K562 (cell line): ENCODE data around the gene KNDC1. TPM values are rescaled to one million over a fixed set of nuclear protein-coding genes. Genes with fewer than 3 reads are reported as not detected.

Experiments used
- CREB1 ChIP-seq, 2 experiments: sonication (generic) in 1 of 2; formaldehyde crosslinking in 1 of 2; IDR thresholded peaks; 2 replicates each; pipeline versions ENCODE4 v1.6.1 to v1.8.0; 2012 to 2022; ENCODE audit warnings: inconsistent platforms in 1 of 2, mild to moderate bottlenecking in 1 of 2, missing genetic modification reagents in 1 of 2, moderate library complexity in 1 of 2
- FOXA1 ChIP-seq: fragments of 450-650 bp; IDR thresholded peaks from 2 replicates; pipeline ENCODE4 v1.6.1; 2016; ENCODE audit warnings: mild to moderate bottlenecking, borderline replicate concordance
- FOXM1 ChIP-seq, 2 experiments: fragments of 450-650 bp in 1 of 2; sonication (generic) in 1 of 2; formaldehyde crosslinking in 1 of 2; IDR thresholded peaks; 2 replicates each; pipeline versions ENCODE4 v1.6.1 to v1.9.0; 2017 to 2022; ENCODE audit warnings: low read depth in 2 of 2, mild to moderate bottlenecking in 2 of 2, missing genetic modification reagents in 1 of 2, moderate library complexity in 1 of 2
- FOXP1 ChIP-seq: sonication (generic); formaldehyde crosslinking; IDR thresholded peaks from 2 replicates; pipeline ENCODE4 v1.8.0; 2022; ENCODE audit warnings: mild to moderate bottlenecking, missing genetic modification reagents
- GTF2A2 ChIP-seq: IDR thresholded peaks from 2 replicates; pipeline ENCODE4 v1.6.1; 2016; ENCODE audit warnings: mild to moderate bottlenecking, missing genetic modification characterization, missing compliant biosample characterization
- HMGN3 ChIP-seq: IDR thresholded peaks from 2 replicates; pipeline ENCODE4 v1.6.1; 2011; ENCODE audit warnings: borderline replicate concordance, low read depth, mild to moderate bottlenecking, mixed read lengths, low read length; ENCODE audit not compliant: insufficient read length; ENCODE audit errors: extremely low read depth
- STAT5B ChIP-seq: fragments of 250-450 bp; sonication (Bioruptor Pico); IDR thresholded peaks from 2 replicates; pipeline ENCODE4 v1.8.0; 2021; ENCODE audit warnings: mild to moderate bottlenecking, inconsistent platforms
- TEAD1 ChIP-seq, 2 experiments: fragments of 450-650 bp in 1 of 2; sonication (generic) in 1 of 2; formaldehyde crosslinking; IDR thresholded peaks; 2 replicates each; pipeline versions ENCODE4 v1.4.0 to v1.8.0; 2020 to 2022; ENCODE audit warnings: mild to moderate bottlenecking in 2 of 2, missing genetic modification reagents in 1 of 2
- THRAP3 ChIP-seq: fragments of 450-650 bp; IDR thresholded peaks from 2 replicates; pipeline ENCODE4 v1.6.1; 2016; ENCODE audit warnings: mild to moderate bottlenecking, inconsistent platforms, borderline replicate concordance
- XRCC5 ChIP-seq: fragments of 200-400 bp; formaldehyde crosslinking; IDR thresholded peaks from 2 replicates; pipeline ENCODE4 v1.6.1; 2017; ENCODE audit warnings: low read depth, mild to moderate bottlenecking, low read length
- ZBED1 ChIP-seq: IDR thresholded peaks from 2 replicates; pipeline ENCODE4 v1.6.1; 2014
- ZFX ChIP-seq: sonication (generic); formaldehyde crosslinking; IDR thresholded peaks from 2 replicates; pipeline ENCODE4 v1.8.0; 2022; ENCODE audit warnings: mild to moderate bottlenecking, missing genetic modification reagents, moderate library complexity
- ZKSCAN3 ChIP-seq: fragments of 250-450 bp; sonication (Bioruptor Pico); IDR thresholded peaks from 2 replicates; pipeline ENCODE4 v1.4.0; 2020
- ZNF24 ChIP-seq: fragments of 450-650 bp; IDR thresholded peaks from 2 replicates; pipeline ENCODE4 v1.6.1; 2016
- polyA plus RNA-seq, 8 experiments: library from polyadenylated mRNA; depleted of rRNA in 4 of 8; stranded (reverse) in 5 of 8; unstranded in 3 of 8; fragments of >200 nt; fragmentation: Nextera tagmentation in 2 of 8; fragmentation: Illumina TruSeq in 1 of 8; extraction: Ambion mirVana in 2 of 8; extraction: Trizol in 1 of 8; gene quantifications; 2 replicates each; pipeline versions ENCODE4 v1.2.1 to v1.2.3, GENCODE V29; 2011 to 2014; ENCODE audit warnings: inconsistent platforms in 1 of 8, missing spikeins in 1 of 8
- total RNA-seq, 7 experiments: library from RNA; depleted of rRNA in 6 of 7; stranded (reverse); fragments of >200 nt in 6 of 7; fragmentation: Illumina TruSeq in 2 of 7; extraction: Trizol in 2 of 7; gene quantifications; 2 replicates each; pipeline versions ENCODE4 v1.2.1 to v1.2.3, GENCODE V29; 2011 to 2021; ENCODE audit warnings: low replicate concordance in 1 of 7
- TF ChIP-seq, protein P1 (sequence below): fragments of 250-450 bp; sonication (Bioruptor Pico); IDR thresholded peaks from 2 replicates; pipeline ENCODE4 v1.5.0; 2020; ENCODE audit warnings: mild to moderate bottlenecking
- TF ChIP-seq, protein P2 (sequence below): sonication (generic); formaldehyde crosslinking; IDR thresholded peaks from 2 replicates; pipeline ENCODE4 v1.9.0; 2022; ENCODE audit warnings: mild to moderate bottlenecking, missing genetic modification reagents
- TF ChIP-seq, protein P3 (sequence below): fragments of 450-650 bp; IDR thresholded peaks from 2 replicates; pipeline ENCODE4 v1.6.1; 2017; ENCODE audit warnings: antibody characterized with exemption, mild to moderate bottlenecking
- TF ChIP-seq, protein P4 (sequence below), 2 experiments: IDR thresholded peaks in 1 of 2; conservative IDR thresholded peaks in 1 of 2; 2 replicates each; pipeline ENCODE4 v1.6.1; 2016; ENCODE audit warnings: low read depth in 2 of 2, mild to moderate bottlenecking in 1 of 2, missing compliant biosample characterization in 1 of 2, missing genetic modification characterization in 1 of 2, moderate library complexity in 1 of 2

Gene KNDC1
- total and polyA plus RNA-seq, 9 of the 15 experiments (the other 6 are each of a cell fraction or from before 2014, with no cell fraction given): 0.07 to 0.26 (median 0.11) TPM; not detected in 6

GRCh38 chr10:133245439-133246235 is 85.6 kb downstream of the KNDC1 start (continued):
- TF ChIP-seq TEAD1 (CRISPR knock-in tag; IDR thresholded peaks at IDR 0.05) (0 out of 4 replicates have a peak, but pooled peaks of 1 of the 2 experiments have one; percentile 5), ZKSCAN3 (CRISPR knock-in tag) (no peak), FOXP1 (CRISPR knock-in tag) (no peak), STAT5B (CRISPR knock-in tag) (no peak), ZFX (peak; percentile 70), FOXM1 (IDR thresholded peaks at IDR 0.05; ENCODE audit: low read depth) (peak; percentile 48; the same call in 1 of the 2 replicates), FOXM1 (CRISPR knock-in tag; IDR thresholded peaks at IDR 0.05; ENCODE audit: low read depth) (no peak), HMGN3 (peak; percentile 94), THRAP3 (no peak), ZBED1 (no peak), ZNF24 (no peak), CREB1 (IDR thresholded peaks at IDR 0.05) (peak; percentile 43; the same call in 1 of the 2 replicates), CREB1 (CRISPR knock-in tag; IDR thresholded peaks at IDR 0.05) (no peak), XRCC5 (no peak), FOXA1 (no peak), GTF2A2 (no peak)
- TF ChIP-seq, protein P1, sequence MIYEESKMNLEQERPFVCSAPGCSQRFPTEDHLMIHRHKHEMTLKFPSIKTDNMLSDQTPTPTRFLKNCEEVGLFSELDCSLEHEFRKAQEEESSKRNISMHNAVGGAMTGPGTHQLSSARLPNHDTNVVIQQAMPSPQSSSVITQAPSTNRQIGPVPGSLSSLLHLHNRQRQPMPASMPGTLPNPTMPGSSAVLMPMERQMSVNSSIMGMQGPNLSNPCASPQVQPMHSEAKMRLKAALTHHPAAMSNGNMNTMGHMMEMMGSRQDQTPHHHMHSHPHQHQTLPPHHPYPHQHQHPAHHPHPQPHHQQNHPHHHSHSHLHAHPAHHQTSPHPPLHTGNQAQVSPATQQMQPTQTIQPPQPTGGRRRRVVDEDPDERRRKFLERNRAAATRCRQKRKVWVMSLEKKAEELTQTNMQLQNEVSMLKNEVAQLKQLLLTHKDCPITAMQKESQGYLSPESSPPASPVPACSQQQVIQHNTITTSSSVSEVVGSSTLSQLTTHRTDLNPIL (CRISPR knock-in tag): no peak
- TF ChIP-seq, protein P2, sequence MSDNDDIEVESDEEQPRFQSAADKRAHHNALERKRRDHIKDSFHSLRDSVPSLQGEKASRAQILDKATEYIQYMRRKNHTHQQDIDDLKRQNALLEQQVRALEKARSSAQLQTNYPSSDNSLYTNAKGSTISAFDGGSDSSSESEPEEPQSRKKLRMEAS: peak; percentile 18; the same call in 1 of the 2 replicates
- TF ChIP-seq, protein P3, sequence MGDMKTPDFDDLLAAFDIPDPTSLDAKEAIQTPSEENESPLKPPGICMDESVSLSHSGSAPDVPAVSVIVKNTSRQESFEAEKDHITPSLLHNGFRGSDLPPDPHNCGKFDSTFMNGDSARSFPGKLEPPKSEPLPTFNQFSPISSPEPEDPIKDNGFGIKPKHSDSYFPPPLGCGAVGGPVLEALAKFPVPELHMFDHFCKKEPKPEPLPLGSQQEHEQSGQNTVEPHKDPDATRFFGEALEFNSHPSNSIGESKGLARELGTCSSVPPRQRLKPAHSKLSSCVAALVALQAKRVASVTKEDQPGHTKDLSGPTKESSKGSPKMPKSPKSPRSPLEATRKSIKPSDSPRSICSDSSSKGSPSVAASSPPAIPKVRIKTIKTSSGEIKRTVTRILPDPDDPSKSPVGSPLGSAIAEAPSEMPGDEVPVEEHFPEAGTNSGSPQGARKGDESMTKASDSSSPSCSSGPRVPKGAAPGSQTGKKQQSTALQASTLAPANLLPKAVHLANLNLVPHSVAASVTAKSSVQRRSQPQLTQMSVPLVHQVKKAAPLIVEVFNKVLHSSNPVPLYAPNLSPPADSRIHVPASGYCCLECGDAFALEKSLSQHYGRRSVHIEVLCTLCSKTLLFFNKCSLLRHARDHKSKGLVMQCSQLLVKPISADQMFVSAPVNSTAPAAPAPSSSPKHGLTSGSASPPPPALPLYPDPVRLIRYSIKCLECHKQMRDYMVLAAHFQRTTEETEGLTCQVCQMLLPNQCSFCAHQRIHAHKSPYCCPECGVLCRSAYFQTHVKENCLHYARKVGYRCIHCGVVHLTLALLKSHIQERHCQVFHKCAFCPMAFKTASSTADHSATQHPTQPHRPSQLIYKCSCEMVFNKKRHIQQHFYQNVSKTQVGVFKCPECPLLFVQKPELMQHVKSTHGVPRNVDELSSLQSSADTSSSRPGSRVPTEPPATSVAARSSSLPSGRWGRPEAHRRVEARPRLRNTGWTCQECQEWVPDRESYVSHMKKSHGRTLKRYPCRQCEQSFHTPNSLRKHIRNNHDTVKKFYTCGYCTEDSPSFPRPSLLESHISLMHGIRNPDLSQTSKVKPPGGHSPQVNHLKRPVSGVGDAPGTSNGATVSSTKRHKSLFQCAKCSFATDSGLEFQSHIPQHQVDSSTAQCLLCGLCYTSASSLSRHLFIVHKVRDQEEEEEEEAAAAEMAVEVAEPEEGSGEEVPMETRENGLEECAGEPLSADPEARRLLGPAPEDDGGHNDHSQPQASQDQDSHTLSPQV: no peak
- TF ChIP-seq, protein P4, sequence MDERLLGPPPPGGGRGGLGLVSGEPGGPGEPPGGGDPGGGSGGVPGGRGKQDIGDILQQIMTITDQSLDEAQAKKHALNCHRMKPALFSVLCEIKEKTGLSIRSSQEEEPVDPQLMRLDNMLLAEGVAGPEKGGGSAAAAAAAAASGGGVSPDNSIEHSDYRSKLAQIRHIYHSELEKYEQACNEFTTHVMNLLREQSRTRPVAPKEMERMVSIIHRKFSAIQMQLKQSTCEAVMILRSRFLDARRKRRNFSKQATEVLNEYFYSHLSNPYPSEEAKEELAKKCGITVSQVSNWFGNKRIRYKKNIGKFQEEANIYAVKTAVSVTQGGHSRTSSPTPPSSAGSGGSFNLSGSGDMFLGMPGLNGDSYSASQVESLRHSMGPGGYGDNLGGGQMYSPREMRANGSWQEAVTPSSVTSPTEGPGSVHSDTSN (CRISPR knock-in tag; IDR thresholded peaks at IDR 0.05; ENCODE audit: low read depth): no peak
- TF ChIP-seq, protein P4 (tag; conservative IDR thresholded peaks at IDR 0.05; ENCODE audit: low read depth): no peak
